ENCODE measurements around the gene FAM180B.
A peak's percentile ranks its signal among the peaks of the same experiment; 100 is the strongest.
"Not testable (repeated sequence)": the region's sequence is repeated elsewhere in the genome, so short reads cannot be mapped to it uniquely, and the experiment has no call there.

The FAM180B gene

GRCh38 chr11:47586098-47586855, at the start of gene FAM180B:
FAM180B (plus strand) TSS chr11:47586678; CDS start chr11:47586769, 91 bp downstream.
- no peak for DNase-seq

GRCh38 chr11:47536915-47537314, 49.6 kb upstream of the FAM180B start:
- DNase-seq = no peak

GRCh38 chr11:47538741-47539565, 47.5 kb upstream of the FAM180B start:
- DNase-seq = no peak

DNA sequence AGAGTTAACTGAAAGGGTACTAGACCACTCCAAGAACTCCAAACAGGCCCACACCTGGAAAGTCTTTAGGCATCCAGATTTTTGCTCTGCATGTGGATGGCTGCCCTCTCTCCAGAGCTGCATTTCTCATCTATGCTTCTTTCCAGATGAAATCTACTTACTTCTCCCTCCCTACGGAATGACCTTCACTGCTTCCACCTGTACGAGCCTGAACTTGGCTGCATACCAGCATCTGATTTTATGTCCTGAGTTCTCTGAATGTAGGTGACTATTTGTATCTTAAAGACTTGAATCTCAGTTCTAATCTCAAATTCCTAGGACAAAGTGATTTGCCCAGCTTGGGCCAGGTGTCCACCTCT, 46.8 kb upstream of the FAM180B start:
- no peak for DNase-seq

- DNase-seq = no peak
Measured at GRCh38 chr11:47541070-47541469, 45.4 kb upstream of the FAM180B start.

- no peak for DNase-seq
Measured at GRCh38 chr11:47545298-47545697, 41.2 kb upstream of the FAM180B start.

DNA sequence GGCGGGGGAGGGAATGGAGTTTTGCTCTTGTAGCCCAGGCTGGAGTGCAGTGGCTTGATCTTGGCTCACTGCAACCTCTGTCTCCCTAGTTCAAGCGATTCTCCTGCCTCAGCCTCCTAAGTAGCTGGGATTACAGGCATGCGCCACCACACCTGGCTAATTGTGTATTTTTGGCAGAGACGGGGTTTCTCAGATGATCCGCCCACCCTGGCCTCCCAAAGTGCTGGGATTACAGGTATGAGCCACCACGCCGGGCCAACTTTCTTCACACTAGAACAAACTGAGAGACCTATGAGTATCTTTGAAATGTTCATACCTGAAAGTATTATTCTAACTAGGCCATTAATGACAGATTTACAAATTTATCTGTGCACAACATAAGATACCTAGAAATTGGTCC, 40.2 kb upstream of the FAM180B start:
- DNase-seq = not testable (repeated sequence)

DNA sequence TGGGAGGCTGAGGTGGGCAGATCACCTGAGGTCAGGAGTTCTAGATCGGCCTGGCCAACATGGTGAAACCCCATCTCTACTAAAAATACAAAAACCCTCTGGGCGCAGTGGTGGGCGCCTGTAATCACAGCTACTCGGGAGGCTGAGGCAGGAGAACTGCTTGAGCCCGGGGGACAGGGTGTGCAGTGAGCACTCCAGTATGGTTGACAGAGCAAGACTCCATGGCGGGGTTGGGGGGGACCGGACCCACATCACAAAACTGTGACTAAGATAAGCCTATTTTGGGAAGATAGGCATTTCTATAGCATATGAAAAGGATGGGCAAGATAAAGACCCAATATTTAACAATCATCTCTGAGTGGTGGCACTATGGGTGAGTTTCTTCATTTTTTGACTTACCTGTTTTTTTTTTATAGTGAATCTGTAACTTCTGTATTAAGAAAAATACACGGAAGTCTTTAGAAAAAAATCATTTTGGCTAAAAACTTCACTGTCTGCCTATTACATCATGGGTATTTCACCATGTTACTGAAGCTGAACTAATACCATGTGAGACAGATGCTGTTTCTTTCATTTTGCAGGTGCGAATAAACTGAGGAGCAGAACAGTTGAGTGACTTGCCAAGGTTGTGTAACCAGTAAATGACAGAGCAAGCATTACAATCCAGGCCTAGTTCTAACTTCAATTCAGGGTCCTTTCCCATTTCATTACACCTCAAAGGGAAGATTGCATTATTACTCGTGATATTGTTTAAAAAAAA, 36.0 kb upstream of the FAM180B start:
- DNase-seq = no peak

DNA sequence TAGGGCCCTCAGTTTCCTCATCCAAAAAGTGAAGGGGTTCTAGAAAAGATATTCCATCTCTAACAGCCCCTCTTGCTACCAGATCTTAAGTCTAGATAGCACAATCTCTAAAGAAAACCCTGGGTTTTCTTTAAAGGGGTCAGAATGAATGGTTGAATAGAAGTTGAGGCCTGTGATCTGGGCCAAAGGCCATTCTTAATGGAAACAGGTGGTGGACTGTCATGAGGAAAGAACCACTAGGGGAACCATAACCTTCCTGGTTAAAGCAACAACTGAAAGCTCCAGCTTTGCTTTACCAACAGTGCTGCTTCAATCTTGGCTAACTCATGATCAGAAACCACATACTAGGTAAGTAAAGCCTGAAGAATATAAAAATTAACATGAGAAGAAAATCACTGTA, 35.4 kb upstream of the FAM180B start:
- no peak for DNase-seq

- DNase-seq = peak; percentile 25
Measured at GRCh38 chr11:47552056-47552565, 34.4 kb upstream of the FAM180B start.

DNA sequence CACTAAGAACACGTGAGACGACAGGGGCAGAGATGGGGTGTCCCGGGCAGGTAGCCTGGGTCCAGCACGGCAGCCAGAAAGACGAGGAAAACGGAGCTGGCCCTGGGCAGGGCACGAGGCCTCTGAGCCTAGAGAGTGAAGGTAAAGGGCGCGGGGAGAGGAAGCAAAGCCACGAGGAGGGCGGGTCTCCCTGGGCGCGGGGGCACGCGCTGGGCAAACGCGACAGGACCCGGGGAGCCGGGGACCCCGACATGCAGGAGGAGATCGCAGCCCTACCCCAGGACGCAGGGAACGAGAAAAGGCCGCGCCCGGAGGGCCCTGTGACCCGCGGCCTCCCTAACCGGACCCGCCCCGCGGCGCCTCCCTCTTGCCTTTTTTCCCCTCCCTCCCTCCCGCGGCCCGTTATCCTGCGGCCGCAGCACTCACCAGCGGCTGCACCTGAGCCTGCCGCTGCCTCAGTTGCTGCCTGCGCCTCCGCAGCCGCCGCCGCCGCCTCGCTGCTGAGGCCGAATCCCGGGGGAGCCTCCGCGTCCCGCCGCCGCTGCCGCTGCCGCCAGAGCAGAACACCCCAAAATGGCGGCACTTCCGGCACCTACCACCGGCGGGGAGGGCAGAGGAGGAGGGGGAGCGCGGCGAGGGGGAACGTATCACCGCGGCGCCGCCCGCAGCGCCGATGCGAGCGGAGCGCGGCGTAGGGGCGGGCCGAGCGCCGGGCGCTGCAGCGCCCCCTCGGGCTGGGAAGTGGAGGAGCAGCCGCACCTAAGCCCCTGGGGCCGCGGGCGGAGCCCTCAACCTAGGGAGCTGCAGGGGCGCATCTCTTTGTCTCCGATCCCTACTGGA, 33.7 kb upstream of the FAM180B start, which contains the start of gene CELF1:
TSS of gene CELF1 (minus strand) at position 567 of the 840 bp plus-strand sequence. CDS start 53,609 bp downstream, outside the sequence.
- DNase-seq = peak; percentile 92

- no peak for DNase-seq
Measured at GRCh38 chr11:47553406-47553743, 33.1 kb upstream of the FAM180B start.

GRCh38 chr11:47557004-47557403, 29.5 kb upstream of the FAM180B start:
- not testable (repeated sequence) for DNase-seq

GRCh38 chr11:47558695-47559094, 27.8 kb upstream of the FAM180B start:
- DNase-seq = no peak

DNA sequence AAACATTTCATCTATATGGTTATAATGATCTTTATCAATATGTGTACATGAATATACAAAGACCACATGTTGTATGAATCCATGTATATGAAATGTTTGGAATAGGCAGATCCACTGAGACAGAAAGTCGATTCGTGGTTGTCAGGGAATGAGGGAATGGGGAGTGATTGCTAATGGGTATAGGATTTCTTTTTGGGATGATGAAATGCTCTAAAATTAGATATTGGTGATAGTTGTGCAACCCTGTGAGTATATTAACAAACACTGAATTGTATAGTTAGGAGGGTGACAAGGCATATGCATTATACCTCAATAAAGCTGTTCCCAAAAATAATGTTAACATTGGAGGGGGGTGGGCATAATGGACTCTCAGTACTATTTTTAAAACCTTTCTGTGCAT, 26.1 kb upstream of the FAM180B start:
- DNase-seq = no peak

DNA sequence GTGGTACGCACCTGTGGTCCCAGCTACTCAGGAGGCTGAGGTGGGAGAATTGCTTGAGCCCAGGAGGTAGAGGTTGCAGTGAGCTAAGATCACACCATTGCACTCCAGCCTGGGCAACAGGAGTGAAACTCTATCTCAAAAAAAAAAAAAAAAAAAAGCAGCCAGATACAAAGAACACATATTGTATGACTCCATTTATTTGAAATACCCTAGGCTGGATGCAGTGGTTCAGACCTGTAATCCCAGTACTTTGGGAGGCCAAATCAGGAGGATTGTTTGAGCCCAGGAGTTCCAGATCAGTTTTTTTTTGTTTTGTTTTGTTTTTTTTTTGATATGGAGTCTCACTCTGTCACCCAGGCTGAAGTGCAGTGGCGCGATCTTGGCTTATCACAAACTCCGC, 24.1 kb upstream of the FAM180B start:
- not testable (repeated sequence) for DNase-seq

DNA sequence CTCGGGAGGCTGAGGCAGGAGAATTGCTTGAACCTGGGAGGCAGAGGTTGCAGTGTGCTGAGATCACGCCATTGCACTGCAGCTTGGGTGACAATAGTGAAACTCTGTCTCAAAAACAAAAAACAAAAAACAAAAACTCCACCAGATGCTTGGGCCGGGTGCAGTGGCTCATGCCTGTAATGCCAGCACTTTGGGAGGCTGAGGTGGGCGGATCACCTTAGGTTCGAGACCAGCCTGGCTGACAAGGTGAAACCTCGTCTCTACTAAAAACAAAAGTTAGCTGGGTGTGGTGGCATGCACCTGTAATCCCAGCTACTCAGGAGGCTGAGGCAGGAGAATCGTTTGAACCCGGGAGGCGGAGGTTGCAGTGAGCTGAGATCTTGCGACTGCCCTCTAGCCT, 22.1 kb upstream of the FAM180B start:
- DNase-seq = not testable (repeated sequence)

DNA sequence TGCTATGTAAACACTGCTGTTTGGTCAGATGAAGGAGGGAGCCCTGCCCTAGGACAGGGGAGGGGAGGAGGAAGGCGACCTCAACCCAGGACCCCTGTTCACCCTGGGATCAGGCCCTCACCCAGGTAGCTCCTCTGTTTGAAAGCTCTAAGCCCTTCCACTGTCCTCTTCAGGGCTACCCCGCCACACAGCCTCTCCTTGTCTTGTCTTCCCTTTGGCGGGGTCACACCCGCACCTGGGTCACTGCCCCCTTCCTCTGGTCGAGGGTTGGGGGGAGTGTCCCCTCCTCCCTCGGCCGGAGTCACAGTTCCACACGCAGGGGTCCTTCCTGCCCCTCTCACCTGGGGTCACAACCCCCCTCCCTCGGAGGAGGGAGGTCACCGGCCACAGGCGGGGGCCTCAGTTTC, 21.5 kb upstream of the FAM180B start:
- DNase-seq = no peak

GRCh38 chr11:47565340-47566148, 20.9 kb upstream of the FAM180B start, which contains the start of gene PTPMT1:
PTPMT1 (plus strand) TSS chr11:47565599; CDS start chr11:47565623, 24 bp downstream.
- peak; percentile 71 for DNase-seq

DNA sequence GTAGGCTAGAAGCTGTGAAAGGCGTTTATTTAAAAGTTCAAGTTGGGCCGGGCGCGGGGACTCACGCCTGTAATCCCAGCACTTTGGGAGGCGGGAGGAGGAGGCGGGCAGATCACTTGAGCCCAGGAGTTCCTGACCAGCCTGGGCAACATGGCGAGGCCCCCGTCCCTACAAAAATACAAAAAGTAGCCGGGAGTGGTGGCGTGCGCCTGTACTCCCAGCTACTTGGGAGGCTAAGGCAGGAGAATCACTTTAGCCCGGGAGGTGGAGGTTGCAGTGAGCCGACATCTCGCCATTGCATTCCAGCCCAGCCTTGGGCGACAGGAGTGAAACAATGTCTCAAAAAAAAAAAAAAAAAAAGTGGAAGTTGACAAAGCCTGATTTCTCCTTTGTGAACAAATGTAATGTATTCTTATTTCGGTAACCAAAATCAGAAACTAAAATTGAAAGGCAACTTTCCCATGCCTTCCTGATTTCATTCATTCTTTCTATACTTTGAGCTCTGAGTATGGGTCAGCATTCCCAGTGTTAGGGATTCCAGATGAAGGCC, 20.3 kb upstream of the FAM180B start:
- DNase-seq = no peak

GRCh38 chr11:47569646-47570045, 16.8 kb upstream of the FAM180B start:
- no peak for DNase-seq

Measured in stimulated activated CD4-positive, alpha-beta T cell treated with anti-CD3 and anti-CD28 coated beads, Interleukin-4, amount 100 ng/mL, for 1 hour (primary cell).